Heart left ventricle (tissue), 16 donors: ENCODE data around the gene GNAQ. TPM values are rescaled to one million over a fixed set of nuclear protein-coding genes. Genes with fewer than 3 reads are reported as not detected.

ENCODE experiments used
- ATAC-seq, 4 donors: fragments of 200-7000 bp; cut with Tn5 transposase; one replicate each; pipeline ENCODE4 v1.9.1; 2020 to 2022; ENCODE audit warnings: moderate library complexity in 4 of 4, mild to moderate bottlenecking in 3 of 4, moderate number of reproducible peaks in 1 of 4
- DNase-seq, 5 donors: peaks; one replicate each; pipeline ENCODE4 v3.0.0-alpha.2; 2020
- H3K27ac ChIP-seq, 12 donors: fragments of 200-600 bp; sonication (generic) in 4 of 12; one replicate each; pipeline versions ENCODE4 v1.5.0 to v1.8.0; 2016 to 2022; ENCODE audit warnings: mild to moderate bottlenecking in 2 of 12
- H3K27me3 ChIP-seq, 9 donors: fragments of 200-600 bp; sonication (generic) in 2 of 9; one replicate each; pipeline versions ENCODE4 v1.5.1 to v1.8.0; 2016 to 2022; ENCODE audit warnings: mild to moderate bottlenecking in 3 of 9
- H3K36me3 ChIP-seq, 9 donors: fragments of 200-600 bp; sonication (generic) in 2 of 9; one replicate each; pipeline versions ENCODE4 v1.5.0 to v1.8.0; 2018 to 2022; ENCODE audit warnings: mild to moderate bottlenecking in 2 of 9
- H3K4me1 ChIP-seq, 12 donors: fragments of 200-600 bp; sonication (generic) in 4 of 12; one replicate each; pipeline versions ENCODE4 v1.5.0 to v1.8.0; 2016 to 2022; ENCODE audit warnings: mild to moderate bottlenecking in 3 of 12
- H3K4me3 ChIP-seq, 12 donors: fragments of 200-600 bp; sonication (generic) in 4 of 12; one replicate each; pipeline versions ENCODE4 v1.5.0 to v1.8.0; 2017 to 2022; ENCODE audit warnings: mild to moderate bottlenecking in 9 of 12, moderate library complexity in 4 of 12
- H3K9me3 ChIP-seq, 12 donors: fragments of 200-600 bp; sonication (generic) in 4 of 12; one replicate each; pipeline versions ENCODE4 v1.5.0 to v1.8.0; 2016 to 2022; ENCODE audit warnings: mild to moderate bottlenecking in 1 of 12
- POLR2A ChIP-seq, 2 donors: fragments of 450-650 bp; IDR thresholded peaks; one replicate each; pipeline ENCODE4 v1.6.1; 2017; ENCODE audit warnings: antibody characterized with exemption in 2 of 2, mild to moderate bottlenecking in 2 of 2, moderate library complexity in 2 of 2
- WGBS, 4 donors: extraction: QIAGEN DNeasy Blood & Tissue Kit in 2 of 4; methylation state at CpG; one replicate each; pipeline versions ENCODE4 v1.1.5 to v1.1.7; 2013 to 2018; 5-methylcytosine and 5-hydroxymethylcytosine counted together
- intact Hi-C, 10 donors: fragments of 100-400 bp; cut with DNase I; formaldehyde crosslinking; loops; one replicate each; pipeline versions ENCODE4 v1.11.1 to v1.14.2; 2022
- polyA plus RNA-seq, 2 donors: library from polyadenylated mRNA; stranded (reverse); fragments of 200-250 nt; gene quantifications; one replicate each; pipeline ENCODE4 v1.2.3, GENCODE V29; 2013
- total RNA-seq, 9 donors: library from RNA; depleted of rRNA in 2 of 9; stranded (reverse); fragments of >200 nt in 2 of 9; fragmentation: NEBNext Ultra II Directional in 3 of 9; extraction: Animal tissue kit (Norgen Biotek cat#: 25700) in 3 of 9; gene quantifications; one replicate each; pipeline versions ENCODE4 v1.1.0 to v1.2.4, GENCODE V29; 2016 to 2023
- TF ChIP-seq, protein P1 (sequence below), 12 donors: fragments of 200-600 bp; sonication (generic) in 4 of 12; IDR thresholded peaks; one replicate each; pipeline versions ENCODE4 v1.5.0 to v1.8.0; 2018 to 2022; ENCODE audit warnings: antibody characterized with exemption in 12 of 12, mild to moderate bottlenecking in 5 of 12
- donor health status: ischemic (EF 13 %, LVEDD 7.1; RV severe dilation, severe dysfunction).
- donor health status: healthy with polysubstance abuse.
- donor health status: DM: no; HTN: yes; CAD: no.
- donor health status: DM: no; HTN: no; CAD: no.
- donor health status: ischemic (EF 25% LVEDD 6.9; RV normal size, moderate dysfunction).
- donor health status: ischemic (EF 25% LVEDD 5.7; RV mildly dilated, moderate dysfunction).
- donor health status: healthy.
- donor health status: DM: yes; HTN: yes; CAD: no.
- donor health status: ischemic (EF 35%, LVEDD 5.7; RV mildly dilated, moderate dysfunction).
- donor health status: nonischemic (EF 11% LVEDD 7.7; RV severe dilation, severe dysfunction).
- donor health status: DM: yes; HTN: yes; CAD: no.
- donor health status: PGD.
- donor health status: ischemic (EF 29% LVEDD 5.4; RV normal size, mild dysfunction).
- donor health status: nonischemic (EF 23%, LVEDD 6.1; RV moderate dilation, normal function).

Gene GNAQ
- total and polyA plus RNA-seq, 11 donors, result 4.8 to 34.1 (median 11.3) TPM

DNA sequence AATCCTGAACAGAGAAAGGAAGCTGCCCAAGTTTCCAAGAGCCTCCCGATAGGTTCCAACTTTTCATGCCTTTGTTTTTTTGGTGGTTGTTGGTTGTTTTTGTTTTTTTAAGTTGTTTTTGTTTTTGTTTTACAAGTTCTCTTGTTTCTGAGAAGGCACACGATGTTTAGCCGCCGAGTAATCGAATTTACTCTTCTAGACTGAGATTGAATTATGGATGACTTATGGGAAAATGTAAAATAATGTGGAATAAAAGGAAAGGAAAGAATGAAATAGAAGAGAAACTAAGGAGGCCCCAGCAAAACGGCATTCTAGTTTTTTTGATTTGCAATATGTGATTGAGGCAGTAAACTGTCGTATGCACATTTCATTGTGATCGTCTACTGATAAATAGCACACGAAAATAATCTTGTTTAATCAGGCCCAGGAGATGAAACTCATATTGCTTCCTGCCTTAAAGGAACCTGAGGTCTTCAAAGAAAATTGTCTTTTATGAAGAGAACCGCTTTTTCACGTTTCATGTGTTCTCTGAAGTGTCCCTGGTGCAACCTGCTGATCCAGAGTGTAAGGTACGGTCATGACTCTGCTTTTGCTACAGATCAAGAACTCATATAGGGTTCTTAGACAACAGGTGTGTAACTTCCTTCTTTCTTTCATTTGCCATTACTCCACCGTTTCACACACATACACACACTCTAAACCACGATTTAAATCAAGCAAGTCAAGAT, 1.3 kb upstream of the GNAQ start:
- TF ChIP-seq POLR2A (IDR thresholded peaks at IDR 0.05), result no peak
- TF ChIP-seq, protein P1, sequence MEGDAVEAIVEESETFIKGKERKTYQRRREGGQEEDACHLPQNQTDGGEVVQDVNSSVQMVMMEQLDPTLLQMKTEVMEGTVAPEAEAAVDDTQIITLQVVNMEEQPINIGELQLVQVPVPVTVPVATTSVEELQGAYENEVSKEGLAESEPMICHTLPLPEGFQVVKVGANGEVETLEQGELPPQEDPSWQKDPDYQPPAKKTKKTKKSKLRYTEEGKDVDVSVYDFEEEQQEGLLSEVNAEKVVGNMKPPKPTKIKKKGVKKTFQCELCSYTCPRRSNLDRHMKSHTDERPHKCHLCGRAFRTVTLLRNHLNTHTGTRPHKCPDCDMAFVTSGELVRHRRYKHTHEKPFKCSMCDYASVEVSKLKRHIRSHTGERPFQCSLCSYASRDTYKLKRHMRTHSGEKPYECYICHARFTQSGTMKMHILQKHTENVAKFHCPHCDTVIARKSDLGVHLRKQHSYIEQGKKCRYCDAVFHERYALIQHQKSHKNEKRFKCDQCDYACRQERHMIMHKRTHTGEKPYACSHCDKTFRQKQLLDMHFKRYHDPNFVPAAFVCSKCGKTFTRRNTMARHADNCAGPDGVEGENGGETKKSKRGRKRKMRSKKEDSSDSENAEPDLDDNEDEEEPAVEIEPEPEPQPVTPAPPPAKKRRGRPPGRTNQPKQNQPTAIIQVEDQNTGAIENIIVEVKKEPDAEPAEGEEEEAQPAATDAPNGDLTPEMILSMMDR (IDR thresholded peaks at IDR 0.05), result no peak
- WGBS, 4 donors, result 41 to 56% (median 48%) methylated on average over 14 of the region's 14 CpGs
- ATAC-seq, result no peak

DNA sequence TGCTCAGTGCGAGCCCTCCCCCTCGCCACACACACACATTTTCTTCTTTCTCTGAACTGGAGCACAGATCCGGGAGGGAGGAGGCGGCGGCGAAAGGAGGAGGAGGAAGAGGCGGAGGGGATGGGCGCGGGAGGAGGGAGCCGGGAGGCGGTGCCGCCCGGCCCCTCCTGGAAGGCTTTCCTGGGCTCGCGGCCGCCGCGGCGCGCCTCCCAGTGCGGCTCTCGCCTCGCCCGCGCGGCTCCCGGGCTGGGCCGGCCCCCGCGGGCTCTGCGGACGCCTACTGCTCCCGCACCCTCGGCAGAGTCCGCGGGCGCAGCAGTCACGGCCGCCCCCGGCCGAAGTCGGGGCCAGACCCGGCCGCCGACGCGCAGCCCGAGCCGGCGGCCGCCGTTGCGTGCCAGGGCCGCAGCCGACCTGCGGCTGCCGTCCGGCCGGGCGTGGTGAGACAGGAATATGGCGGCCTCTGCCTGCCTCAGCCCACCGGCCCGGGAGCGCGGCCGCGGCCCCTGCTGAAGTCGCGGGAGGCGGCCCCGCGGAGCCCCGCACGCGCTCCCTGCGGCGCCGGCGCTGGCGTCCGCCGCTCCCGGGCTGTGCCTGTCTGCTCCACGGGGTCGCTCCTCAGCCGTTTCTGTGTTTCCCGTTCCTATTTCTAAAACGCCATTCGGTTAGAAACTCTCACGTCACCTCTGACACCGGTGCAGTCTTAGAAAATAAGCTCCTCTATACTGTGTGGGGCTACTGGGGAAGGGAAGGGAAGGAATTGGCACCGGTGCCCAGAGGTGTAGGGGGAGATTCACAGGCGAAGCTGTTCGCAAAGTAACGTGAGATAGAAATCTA, 500 bp upstream of the GNAQ start:
- 0 to 1% (median 0%) methylated on average over 18 to 95 of the region's 95 CpGs for WGBS, 4 donors
- Histone ChIP-seq H3K36me3 (no peaks in the 10 kb centered on the region), H3K9me3 (no peaks in the 10 kb centered on the region), H3K27ac (peak overlapping the region; percentile 69 to 97 (median 92)), H3K4me1 (peaks cover 0 to 57% (median 9%) of the 10 kb centered on the region in 12 donors), H3K4me3 (peak overlapping the region; percentile 12 to 77 (median 68)), H3K27me3 (peaks cover 0 to 9% (median 0%) of the 10 kb centered on the region in 9 donors)
- peak; percentile 85 to 96 (median 96) for ATAC-seq
- intact Hi-C loops, result loop anchor here in 9 of 10 donors (2.0 to 10.0 kb wide), 9 partner anchors 50 to 597 kb away; no protein-coding TSS in a partner anchor
- TF ChIP-seq POLR2A (IDR thresholded peaks at IDR 0.05), result peak in 1 of 2 donors; percentile 73
- TF ChIP-seq, protein P1 (IDR thresholded peaks at IDR 0.05), result no peak
- peak; percentile 92 to 95 (median 93) for DNase-seq

More for the DNA sequence above, 1.3 kb upstream of the GNAQ start:
- peak overlapping the region; percentile 69 to 97 (median 92) for H3K27ac ChIP-seq
- H3K36me3 ChIP-seq, result no peaks in the 10 kb centered on the region
- peak overlapping the region; percentile 12 to 77 (median 68) for H3K4me3 ChIP-seq
- H3K9me3 ChIP-seq, result no peaks in the 10 kb centered on the region
- H3K4me1 ChIP-seq, result peaks cover 0 to 50% (median 9%) of the 10 kb centered on the region in 12 donors
- H3K27me3 ChIP-seq, result peaks cover 0 to 9% (median 0%) of the 10 kb centered on the region in 9 donors
- DNase-seq, result no peak
- intact Hi-C loops, result loop anchor here in 9 of 10 donors (2.0 to 10.0 kb wide), 9 partner anchors 51 to 598 kb away; no protein-coding TSS in a partner anchor

DNA sequence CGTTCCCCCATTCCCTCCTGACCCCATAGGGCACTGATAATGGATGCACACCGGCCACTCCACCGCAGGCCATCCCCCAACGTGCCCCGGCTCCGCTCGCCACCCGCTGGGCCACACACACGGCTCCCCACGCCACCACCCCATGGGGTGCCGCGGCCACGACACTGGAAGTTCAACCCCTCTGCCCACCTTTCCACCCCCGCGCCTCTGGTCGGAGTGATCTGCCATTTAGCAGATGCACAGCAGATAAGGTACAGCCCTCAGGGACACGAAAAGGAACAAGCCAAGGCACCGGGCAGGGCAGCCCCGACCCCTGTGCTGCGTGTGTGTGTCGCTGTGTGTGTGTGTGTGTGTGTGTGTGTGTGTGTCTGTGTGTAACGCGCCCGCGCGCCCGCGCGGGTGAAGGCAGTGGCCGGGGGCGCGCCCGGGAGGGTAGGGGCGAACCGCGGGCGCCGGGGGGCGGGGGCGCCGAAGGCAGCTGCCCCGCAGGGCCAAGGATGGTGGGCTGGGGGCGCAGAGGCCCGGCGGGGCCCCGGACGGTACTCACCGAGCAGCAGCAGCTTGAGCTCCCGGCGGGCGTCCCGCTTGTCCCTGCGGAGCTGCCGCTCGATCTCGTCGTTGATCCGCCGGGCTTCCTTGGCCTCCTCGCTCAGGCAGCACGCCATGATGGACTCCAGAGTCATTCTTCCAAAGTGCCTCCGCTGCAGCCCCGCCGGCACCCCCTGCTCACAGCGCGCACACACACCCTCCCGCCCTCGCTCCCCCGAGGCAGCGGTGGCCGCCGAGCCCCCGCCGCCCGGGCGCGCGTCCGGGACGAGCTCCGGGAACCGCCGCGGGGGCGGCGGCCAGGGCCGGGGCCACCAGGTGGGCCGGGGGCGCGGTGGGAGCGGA, 813 bp downstream of the GNAQ start:
- Histone ChIP-seq H3K9me3 (no peaks in the 10 kb centered on the region), H3K27me3 (peaks cover 0 to 9% (median 0%) of the 10 kb centered on the region in 9 donors), H3K36me3 (no peaks in the 10 kb centered on the region), H3K4me1 (peaks cover 0 to 70% (median 13%) of the 10 kb centered on the region in 12 donors), H3K27ac (peak overlapping the region; percentile 69 to 97 (median 92)), H3K4me3 (peak overlapping the region; percentile 43 to 77 (median 68))
- ATAC-seq (peak in 3 of 4 donors; percentile 22 to 41 (median 30)), DNase-seq (peak; percentile 38 to 74 (median 50))
- intact Hi-C loops, result loop anchor here in 9 of 10 donors (5.0 to 10.0 kb wide), 8 partner anchors 48 to 596 kb away; no protein-coding TSS in a partner anchor
- TF ChIP-seq, protein P1 (IDR thresholded peaks at IDR 0.05), result no peak
- no peak for TF ChIP-seq POLR2A (IDR thresholded peaks at IDR 0.05)
- 2 to 7% (median 4%) methylated on average over 25 to 91 of the region's 91 CpGs for WGBS, 4 donors
